Activated T-helper 2 cell treated with anti-CD3 and anti-CD28 coated beads, Interferon-gamma antibody, Interleukin-2, Interleukin-4, amounts not matched to agents 10 μg/mL and 5 μg/mL and 100 μg/mL, durations not matched to agents 14 hours and 24 hours and 36 hours (primary cell): Measurements from ENCODE around the gene TANK. TPM values are rescaled to one million over a fixed set of nuclear protein-coding genes. Genes with fewer than 3 reads are reported as not detected.
"Not testable (repeated sequence)": the region's sequence is repeated elsewhere in the genome, so short reads cannot be mapped to it uniquely, and the experiment has no call there.

Experiments
- DNase-seq: peaks from one replicate; pipeline ENCODE4 v3.0.0; 2021; ENCODE audit warnings: low spot score
- H3K27ac Mint-ChIP-seq: one replicate; pipeline ENCODE4 v1.8.0; 2021; ENCODE audit warnings: mixed read lengths
- H3K27me3 Mint-ChIP-seq: one replicate; pipeline ENCODE4 v1.8.0; 2021; ENCODE audit warnings: low read depth, mixed read lengths
- H3K36me3 Mint-ChIP-seq: one replicate; pipeline ENCODE4 v1.8.0; 2021; ENCODE audit warnings: low read depth, mixed read lengths
- H3K4me1 Mint-ChIP-seq: one replicate; pipeline ENCODE4 v1.8.0; 2021; ENCODE audit warnings: low read depth, mixed read lengths
- H3K4me3 Mint-ChIP-seq: one replicate; pipeline ENCODE4 v1.8.0; 2021; ENCODE audit warnings: low read depth, mild to moderate bottlenecking, moderate library complexity, mixed read lengths
- H3K9me3 Mint-ChIP-seq: one replicate; pipeline ENCODE4 v1.8.0; 2021; ENCODE audit warnings: mixed read lengths
- intact Hi-C: fragments of 100-400 bp; cut with micrococcal nuclease; formaldehyde crosslinking; loops from one replicate; pipeline ENCODE4 v1.15.1; 2023
- total RNA-seq: library from RNA; stranded (reverse); gene quantifications from 2 replicates; pipeline ENCODE4 v1.2.3, GENCODE V29; 2022

Gene TANK
- total RNA-seq, 1 donor from 2014 or later: 66.2 TPM

GRCh38 chr2:161278564-161279229 lies 118.5 kb downstream of the TANK start:
- intact Hi-C loops: loop anchor here (10.0 kb wide), 1 partner anchor 284 kb away; no protein-coding TSS in a partner anchor
- H3K4me3 Mint-ChIP-seq: not testable (repeated sequence)

GRCh38 chr2:161279230-161279815 lies 119.1 kb downstream of the TANK start:
- not testable (repeated sequence) for H3K4me1 Mint-ChIP-seq, H3K4me3 Mint-ChIP-seq, H3K27ac Mint-ChIP-seq, H3K36me3 Mint-ChIP-seq, H3K9me3 Mint-ChIP-seq, DNase-seq
- intact Hi-C loops: loop anchor here (10.0 kb wide), 1 partner anchor 285 kb away; no protein-coding TSS in a partner anchor
- H3K27me3 Mint-ChIP-seq: peaks cover 11% of the 10 kb centered on the region

More at GRCh38 chr2:161278564-161279229, 118.5 kb downstream of the TANK start:
- H3K27ac Mint-ChIP-seq, DNase-seq, H3K27me3 Mint-ChIP-seq, H3K36me3 Mint-ChIP-seq, H3K9me3 Mint-ChIP-seq, H3K4me1 Mint-ChIP-seq: not testable (repeated sequence)

- H3K4me3 Mint-ChIP-seq, H3K27ac Mint-ChIP-seq, H3K9me3 Mint-ChIP-seq, H3K4me1 Mint-ChIP-seq, H3K36me3 Mint-ChIP-seq, DNase-seq, intact Hi-C loops: not testable (repeated sequence)
- peaks cover 18% of the 10 kb centered on the region for H3K27me3 Mint-ChIP-seq
Observed at GRCh38 chr2:161280906-161281323, 120.7 kb downstream of the TANK start.

- H3K27ac Mint-ChIP-seq, H3K9me3 Mint-ChIP-seq, H3K36me3 Mint-ChIP-seq, intact Hi-C loops, DNase-seq, H3K4me1 Mint-ChIP-seq, H3K4me3 Mint-ChIP-seq: not testable (repeated sequence)
- peaks cover 18% of the 10 kb centered on the region for H3K27me3 Mint-ChIP-seq
Observed at GRCh38 chr2:161281615-161282310, 121.5 kb downstream of the TANK start.

- peaks cover 23% of the 10 kb centered on the region for H3K27me3 Mint-ChIP-seq
- DNase-seq, H3K4me3 Mint-ChIP-seq, H3K36me3 Mint-ChIP-seq, H3K4me1 Mint-ChIP-seq, intact Hi-C loops, H3K9me3 Mint-ChIP-seq, H3K27ac Mint-ChIP-seq: not testable (repeated sequence)
Observed at GRCh38 chr2:161282311-161282644, 122.0 kb downstream of the TANK start.

- Mint-ChIP-seq H3K27me3 (peaks cover 37% of the 10 kb centered on the region), H3K9me3 (no peaks in the 10 kb centered on the region), H3K36me3 (no peaks in the 10 kb centered on the region), H3K27ac (no peak overlapping the region), H3K4me1 (no peaks in the 10 kb centered on the region), H3K4me3 (no peak overlapping the region)
- intact Hi-C loops: no loop called here
- no peak for DNase-seq
Observed at GRCh38 chr2:161283926-161284325, 123.7 kb downstream of the TANK start.

Other genes starting within 250 kb of the TANK start
- 106 and 110 TPM in 2 replicates for gene PSMD14, start 148.0 kb downstream of the TANK start, total RNA-seq